Left forelimb (tissue), 1 donor: ENCODE results near the gene NCAPD2.

Experiments
- DNase-seq: peaks from one replicate; pipeline ENCODE4 v3.0.0-alpha.2; 2018; ENCODE audit warnings: low spot score

Gene NCAPD2

DNA sequence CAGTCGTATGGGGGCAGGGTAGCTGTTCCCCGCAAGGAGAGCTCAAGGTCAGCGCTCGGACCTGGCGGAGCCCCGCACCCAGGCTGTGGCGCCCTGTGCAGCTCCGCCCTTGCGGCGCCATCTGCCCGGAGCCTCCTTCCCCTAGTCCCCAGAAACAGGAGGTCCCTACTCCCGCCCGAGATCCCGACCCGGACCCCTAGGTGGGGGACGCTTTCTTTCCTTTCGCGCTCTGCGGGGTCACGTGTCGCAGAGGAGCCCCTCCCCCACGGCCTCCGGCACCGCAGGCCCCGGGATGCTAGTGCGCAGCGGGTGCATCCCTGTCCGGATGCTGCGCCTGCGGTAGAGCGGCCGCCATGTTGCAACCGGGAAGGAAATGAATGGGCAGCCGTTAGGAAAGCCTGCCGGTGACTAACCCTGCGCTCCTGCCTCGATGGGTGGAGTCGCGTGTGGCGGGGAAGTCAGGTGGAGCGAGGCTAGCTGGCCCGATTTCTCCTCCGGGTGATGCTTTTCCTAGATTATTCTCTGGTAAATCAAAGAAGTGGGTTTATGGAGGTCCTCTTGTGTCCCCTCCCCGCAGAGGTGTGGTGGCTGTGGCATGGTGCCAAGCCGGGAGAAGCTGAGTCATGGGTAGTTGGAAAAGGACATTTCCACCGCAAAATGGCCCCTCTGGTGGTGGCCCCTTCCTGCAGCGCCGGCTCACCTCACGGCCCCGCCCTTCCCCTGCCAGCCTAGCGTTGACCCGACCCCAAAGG, 41.2 kb downstream of the NCAPD2 start:
- peak; percentile 82 for DNase-seq

DNA sequence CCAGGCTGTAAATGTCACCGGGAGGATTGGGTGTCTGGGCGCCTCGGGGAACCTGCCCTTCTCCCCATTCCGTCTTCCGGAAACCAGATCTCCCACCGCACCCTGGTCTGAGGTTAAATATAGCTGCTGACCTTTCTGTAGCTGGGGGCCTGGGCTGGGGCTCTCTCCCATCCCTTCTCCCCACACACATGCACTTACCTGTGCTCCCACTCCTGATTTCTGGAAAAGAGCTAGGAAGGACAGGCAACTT, 41.7 kb downstream of the NCAPD2 start:
- DNase-seq: no peak

DNA sequence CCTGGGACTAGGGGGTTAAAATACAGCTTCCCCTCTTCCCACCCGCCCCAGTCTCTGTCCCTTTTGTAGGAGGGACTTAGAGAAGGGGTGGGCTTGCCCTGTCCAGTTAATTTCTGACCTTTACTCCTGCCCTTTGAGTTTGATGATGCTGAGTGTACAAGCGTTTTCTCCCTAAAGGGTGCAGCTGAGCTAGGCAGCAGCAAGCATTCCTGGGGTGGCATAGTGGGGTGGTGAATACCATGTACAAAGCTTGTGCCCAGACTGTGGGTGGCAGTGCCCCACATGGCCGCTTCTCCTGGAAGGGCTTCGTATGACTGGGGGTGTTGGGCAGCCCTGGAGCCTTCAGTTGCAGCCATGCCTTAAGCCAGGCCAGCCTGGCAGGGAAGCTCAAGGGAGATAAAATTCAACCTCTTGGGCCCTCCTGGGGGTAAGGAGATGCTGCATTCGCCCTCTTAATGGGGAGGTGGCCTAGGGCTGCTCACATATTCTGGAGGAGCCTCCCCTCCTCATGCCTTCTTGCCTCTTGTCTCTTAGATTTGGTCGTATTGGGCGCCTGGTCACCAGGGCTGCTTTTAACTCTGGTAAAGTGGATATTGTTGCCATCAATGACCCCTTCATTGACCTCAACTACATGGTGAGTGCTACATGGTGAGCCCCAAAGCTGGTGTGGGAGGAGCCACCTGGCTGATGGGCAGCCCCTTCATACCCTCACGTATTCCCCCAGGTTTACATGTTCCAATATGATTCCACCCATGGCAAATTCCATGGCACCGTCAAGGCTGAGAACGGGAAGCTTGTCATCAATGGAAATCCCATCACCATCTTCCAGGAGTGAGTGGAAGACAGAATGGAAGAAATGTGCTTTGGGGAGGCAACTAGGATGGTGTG, 42.3 kb downstream of the NCAPD2 start:
- DNase-seq: no peak

DNA sequence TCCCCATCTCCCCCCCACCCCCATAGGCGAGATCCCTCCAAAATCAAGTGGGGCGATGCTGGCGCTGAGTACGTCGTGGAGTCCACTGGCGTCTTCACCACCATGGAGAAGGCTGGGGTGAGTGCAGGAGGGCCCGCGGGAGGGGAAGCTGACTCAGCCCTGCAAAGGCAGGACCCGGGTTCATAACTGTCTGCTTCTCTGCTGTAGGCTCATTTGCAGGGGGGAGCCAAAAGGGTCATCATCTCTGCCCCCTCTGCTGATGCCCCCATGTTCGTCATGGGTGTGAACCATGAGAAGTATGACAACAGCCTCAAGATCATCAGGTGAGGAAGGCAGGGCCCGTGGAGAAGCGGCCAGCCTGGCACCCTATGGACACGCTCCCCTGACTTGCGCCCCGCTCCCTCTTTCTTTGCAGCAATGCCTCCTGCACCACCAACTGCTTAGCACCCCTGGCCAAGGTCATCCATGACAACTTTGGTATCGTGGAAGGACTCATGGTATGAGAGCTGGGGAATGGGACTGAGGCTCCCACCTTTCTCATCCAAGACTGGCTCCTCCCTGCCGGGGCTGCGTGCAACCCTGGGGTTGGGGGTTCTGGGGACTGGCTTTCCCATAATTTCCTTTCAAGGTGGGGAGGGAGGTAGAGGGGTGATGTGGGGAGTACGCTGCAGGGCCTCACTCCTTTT, 43.1 kb downstream of the NCAPD2 start:
- no peak for DNase-seq

DNA sequence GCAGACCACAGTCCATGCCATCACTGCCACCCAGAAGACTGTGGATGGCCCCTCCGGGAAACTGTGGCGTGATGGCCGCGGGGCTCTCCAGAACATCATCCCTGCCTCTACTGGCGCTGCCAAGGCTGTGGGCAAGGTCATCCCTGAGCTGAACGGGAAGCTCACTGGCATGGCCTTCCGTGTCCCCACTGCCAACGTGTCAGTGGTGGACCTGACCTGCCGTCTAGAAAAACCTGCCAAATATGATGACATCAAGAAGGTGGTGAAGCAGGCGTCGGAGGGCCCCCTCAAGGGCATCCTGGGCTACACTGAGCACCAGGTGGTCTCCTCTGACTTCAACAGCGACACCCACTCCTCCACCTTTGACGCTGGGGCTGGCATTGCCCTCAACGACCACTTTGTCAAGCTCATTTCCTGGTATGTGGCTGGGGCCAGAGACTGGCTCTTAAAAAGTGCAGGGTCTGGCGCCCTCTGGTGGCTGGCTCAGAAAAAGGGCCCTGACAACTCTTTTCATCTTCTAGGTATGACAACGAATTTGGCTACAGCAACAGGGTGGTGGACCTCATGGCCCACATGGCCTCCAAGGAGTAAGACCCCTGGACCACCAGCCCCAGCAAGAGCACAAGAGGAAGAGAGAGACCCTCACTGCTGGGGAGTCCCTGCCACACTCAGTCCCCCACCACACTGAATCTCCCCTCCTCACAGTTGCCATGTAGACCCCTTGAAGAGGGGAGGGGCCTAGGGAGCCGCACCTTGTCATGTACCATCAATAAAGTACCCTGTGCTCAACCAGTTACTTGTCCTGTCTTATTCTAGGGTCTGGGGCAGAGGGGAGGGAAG, 43.9 kb downstream of the NCAPD2 start:
- peak; percentile 83 for DNase-seq

DNA sequence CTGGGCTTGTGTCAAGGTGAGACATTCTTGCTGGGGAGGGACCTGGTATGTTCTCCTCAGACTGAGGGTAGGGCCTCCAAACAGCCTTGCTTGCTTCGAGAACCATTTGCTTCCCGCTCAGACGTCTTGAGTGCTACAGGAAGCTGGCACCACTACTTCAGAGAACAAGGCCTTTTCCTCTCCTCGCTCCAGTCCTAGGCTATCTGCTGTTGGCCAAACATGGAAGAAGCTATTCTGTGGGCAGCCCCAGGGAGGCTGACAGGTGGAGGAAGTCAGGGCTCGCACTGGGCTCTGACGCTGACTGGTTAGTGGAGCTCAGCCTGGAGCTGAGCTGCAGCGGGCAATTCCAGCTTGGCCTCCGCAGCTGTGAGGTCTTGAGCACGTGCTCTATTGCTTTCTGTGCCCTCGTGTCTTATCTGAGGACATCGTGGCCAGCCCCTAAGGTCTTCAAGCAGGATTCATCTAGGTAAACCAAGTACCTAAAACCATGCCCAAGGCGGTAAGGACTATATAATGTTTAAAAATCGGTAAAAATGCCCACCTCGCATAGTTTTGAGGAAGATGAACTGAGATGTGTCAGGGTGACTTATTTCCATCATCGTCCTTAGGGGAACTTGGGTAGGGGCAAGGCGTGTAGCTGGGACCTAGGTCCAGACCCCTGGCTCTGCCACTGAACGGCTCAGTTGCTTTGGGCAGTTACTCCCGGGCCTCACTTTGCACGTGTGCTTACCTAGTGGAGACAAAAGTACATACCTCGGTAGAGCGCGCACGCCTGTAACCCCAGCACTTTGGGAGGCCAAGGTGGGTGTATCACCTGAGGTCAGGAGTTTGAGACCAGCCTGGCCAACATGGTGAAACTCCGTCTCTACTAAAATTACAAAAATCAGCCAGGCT, 44.8 kb downstream of the NCAPD2 start:
- DNase-seq: no peak

DNA sequence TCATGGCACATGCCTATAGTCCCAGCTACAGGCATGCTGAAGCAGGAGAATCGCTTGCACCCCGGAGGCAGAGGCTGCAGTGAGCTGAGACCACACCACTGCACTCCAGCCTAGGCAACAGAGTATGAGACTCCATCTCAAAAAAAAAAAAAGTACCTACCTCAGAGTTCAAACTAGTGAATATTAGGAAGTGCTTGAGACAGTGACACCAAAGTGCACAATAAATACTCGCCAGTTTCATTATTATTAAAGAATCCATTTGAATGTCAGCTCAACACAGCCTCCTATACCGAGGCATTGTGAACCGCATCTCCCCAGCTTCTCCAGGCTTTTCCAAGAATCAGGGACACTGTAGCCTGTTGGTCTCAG, 45.4 kb downstream of the NCAPD2 start:
- DNase-seq: no peak

DNA sequence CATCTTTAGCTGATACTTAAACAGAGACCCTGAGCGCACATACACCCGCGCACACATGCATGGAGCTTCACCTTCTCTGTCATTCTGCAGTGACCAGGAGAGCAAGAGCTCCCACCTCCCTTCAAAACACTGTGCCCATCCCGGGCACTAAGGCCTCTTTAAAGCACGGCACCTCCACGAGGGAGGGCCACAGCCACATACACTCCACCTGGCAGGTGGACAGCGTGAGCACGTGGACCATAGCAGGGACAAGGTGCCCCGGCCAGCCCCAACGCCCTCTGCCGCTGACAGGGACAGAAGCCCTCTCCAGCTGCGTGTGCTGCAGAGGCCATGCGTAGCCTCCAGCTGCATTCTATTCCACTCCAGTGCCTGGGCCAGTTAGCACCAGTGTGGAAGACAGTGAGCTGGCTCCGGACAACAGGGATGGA, 45.8 kb downstream of the NCAPD2 start:
- no peak for DNase-seq

DNA sequence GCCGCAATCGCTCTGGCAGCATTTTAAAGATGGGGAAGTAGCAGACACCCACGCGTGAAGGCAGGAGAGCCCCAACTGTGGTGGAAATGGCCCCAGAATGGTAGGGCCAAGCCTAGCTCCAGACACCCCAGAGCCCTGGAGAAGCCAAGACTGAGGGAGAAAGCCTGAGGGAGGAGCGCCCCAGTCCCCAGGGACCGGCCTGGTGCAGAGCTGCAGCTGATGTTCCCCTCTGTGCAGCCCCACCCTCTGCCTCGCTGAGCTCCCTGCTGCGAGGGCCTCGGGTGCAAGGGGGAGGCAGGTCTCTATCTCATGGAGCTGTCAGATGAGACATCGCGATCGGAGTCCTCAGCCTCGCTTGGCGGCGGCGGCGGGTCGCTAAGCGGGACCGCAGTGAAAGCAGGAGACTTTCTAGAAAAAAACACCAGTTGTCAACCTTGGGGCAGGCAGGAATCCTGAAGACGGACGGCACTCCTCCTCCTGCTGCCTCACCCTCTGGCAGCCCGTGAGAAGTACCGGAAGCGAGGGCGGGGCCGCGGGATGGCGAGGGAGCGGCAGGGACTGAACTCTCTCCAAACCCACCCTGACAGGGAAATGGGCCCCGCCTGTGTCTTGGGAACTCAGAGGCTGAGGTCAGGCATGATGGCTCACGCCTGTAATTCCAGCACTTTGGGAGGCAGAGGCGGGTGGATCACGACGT, 46.4 kb downstream of the NCAPD2 start:
- peak; percentile 87 for DNase-seq

DNA sequence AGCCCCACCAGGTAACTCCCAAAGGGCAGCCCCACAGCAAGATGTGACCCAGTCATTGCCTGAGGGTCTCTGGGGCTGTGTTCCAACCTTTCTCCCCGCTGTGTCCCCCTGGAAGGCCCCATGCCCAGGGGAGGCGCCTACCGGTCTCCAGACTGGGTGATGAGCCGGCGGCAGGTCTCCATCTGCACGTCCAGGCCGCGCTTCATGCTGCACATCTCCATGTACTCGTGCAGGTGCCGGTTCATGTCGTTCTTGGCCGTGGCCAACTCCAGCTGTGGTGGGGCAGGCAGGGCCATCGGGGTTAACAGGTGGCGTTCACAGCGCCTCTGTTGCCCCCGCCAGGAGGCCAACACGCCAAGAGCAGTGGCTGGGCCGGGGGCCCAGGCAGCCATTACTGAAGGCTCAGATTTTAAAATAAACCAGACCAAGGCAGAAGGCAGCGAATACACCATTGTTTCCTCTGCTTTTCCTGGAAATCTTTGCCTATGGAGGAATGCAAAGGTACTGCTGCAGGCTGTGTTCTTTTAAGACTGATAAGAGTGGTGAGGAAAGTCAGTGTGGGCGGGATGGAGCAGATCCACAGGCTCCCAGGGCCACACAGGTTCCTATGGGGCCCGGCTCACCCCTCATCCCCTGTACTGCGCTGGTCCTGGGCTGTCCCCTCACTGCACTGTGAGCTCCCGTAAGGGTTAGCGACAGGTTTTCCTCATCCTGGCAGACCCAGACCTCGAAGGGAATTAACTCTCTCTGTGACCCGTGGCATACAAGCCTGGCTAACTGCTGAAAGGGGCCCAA, 47.7 kb downstream of the NCAPD2 start:
- DNase-seq: no peak

DNA sequence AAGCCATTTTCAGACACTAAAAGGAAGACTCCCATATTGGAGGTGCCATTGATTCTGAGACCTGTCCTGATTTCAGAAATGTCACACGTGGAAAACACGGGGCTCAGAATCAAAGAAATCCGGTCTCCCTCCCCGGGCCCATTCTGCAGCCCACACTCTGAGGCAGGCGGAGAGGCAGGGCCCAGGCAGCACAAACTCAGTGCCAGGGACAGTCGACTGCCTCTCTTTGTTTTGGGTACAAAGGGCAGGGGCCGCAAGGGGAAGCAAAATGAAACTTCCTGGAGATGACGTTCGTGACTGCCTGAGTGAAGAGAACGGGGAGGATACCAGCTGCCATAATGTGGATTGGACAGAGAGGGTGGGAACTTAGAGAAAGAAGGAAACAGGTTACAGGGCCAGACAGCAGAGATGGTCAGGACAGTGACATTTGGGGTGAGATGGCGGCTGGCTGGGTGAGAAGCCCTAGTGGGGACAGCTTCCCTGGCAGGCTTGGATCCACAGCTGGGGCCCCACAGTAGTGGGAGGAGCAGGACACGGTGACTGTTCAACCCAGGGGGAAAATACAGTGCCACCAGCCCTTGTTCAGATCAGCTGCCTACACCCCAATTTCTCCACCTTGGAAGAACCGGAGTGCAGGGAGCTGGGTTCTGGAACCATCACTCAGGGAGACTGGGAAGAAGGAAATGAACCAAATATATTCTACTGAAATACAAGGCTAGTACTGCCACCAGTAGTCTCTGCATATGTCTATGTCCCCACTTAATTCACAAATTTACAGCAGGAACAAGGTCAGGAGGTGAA, 48.5 kb downstream of the NCAPD2 start:
- no peak for DNase-seq

DNA sequence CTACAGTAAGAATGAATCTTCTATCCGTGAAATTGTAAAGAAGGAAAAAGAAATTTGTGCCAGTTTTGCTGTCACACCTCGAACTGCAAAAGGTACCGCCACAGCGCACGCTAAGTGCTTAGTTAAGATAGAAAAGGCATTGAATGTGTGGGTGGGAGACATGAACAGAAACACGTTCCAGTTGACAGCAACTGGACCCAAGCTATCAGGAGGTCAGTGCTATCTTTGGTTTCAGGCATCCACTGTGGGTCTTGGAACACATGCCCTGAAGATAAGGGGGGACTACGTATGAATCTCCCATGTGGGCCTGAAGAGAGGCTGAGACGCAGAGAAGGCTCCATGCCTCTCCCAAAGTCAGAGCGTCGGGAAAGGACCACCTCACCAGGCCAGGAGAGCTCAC, 52.1 kb downstream of the NCAPD2 start:
- no peak for DNase-seq

DNA sequence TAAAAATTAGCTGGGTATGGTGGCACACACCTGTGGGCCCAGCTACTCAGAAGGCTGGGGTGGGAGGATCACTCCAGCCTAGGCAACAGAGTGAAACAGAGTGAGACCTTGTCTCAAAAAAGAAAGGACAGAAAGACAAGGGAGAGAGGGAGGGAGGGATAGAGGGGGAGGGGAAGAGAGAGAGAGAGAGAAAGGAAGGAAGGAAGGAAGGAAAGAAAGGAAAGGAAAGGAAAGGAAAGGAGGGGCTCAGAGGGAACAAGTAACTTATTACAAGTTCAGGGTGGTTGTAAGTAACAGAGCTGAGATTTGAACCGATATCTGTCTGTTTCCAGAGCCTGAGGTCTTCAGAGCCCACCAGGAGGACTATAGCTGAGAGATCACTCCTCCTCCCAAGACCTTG, 53.7 kb downstream of the NCAPD2 start:
- DNase-seq: no peak

DNA sequence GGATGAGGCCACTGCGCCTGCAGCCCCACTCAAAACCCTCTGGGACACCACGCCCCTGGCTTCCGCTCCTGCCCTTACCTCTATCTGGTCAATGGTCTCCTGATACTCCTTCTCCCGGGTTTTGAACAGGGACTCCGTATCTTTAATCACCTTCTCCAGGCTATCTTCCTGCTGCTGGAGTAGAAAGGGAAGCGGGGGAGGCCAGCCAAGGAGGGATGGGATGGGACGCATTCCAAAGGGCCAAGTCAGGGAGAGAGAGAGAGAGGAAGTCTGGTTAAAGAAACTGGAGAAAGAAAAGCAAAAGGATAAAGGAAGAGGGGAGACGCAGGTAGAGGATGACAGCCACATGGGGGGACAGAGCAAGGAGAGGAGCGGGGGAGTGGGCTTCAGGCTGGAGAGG, 54.1 kb downstream of the NCAPD2 start:
- no peak for DNase-seq

DNA sequence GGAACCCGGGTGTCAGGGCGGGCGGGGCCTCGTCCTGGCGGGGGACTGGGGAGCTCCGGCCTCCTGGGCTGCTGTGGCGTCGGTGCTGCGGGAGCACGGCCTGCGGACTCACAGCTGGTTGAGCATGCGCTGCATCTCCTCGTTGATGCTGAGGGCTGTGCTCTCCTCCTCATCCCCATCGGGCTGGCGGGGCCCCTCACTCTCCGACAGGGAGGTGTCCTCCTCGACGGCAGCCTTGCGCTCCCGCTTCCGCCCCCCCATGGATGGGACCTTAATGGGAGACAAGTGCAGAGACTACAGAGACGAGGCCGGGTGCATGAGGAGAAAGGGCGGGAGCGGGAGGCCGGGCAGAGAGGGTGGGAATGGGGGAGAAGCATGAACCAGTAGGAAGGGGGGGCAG, 54.7 kb downstream of the NCAPD2 start:
- no peak for DNase-seq

DNA sequence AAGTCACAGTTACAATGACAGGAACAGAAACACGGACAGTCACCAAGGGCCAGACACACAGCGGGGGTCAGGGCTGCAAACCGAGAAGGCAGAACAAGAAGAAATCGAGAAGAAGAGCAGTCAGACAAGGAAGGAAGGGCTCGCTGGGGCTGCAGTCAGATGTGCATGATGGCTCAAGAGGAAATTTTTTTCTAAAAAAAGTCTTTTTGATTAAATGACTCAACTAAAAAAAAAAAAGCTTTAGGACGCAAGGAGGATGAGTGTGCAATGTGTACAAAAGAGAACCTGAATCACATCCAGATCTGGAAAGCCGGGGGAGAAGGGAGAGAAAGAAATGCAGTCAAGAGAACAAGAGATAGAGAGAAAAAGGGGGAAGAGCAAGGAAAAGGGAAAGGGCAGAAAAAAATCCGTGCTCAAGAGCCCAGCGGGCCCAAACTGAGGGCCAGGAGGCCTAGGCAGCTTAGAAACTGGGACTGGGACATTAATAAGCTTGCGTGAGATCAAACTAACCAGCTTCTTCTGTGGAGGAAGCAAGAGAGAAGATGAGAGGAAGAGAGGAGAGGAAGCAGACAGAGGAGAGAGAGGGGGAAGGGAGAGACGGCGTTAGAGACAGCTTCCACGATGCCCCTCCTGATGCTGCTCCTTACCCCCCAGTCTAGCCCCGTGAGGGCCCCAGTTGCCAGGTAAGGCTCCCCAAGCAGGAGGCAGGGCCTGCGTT, 55.2 kb downstream of the NCAPD2 start:
- DNase-seq: no peak

DNA sequence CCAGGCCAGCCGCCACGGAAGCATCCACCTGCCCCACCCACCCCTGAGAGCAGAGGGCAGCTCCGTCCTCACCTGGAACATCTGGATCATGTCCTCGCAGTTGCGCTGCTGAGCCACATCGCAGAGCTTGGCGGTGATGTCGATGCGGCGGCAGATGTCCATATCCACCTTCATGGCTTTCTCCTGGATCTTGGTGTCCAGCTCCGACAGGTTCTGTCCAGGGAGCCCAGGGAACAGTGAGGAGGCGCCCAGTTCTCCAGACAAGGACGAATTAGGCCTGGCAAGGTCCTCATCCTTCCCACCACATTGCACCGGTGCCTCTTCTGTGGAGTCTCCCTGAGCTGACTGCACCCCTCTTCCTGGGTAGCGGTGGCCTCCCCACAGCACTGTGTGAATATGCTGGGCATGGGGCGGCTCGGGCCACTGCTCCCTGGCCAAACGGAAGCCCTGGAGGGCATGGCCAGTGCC, 55.8 kb downstream of the NCAPD2 start:
- DNase-seq: no peak
